ENCODE data around the gene GRIN2A. TPM values are rescaled to one million over a fixed set of nuclear protein-coding genes. Genes with fewer than 3 reads are reported as not detected.

GRIN2A gene
- total RNA-seq, 1 donor from 2014 or later, result not detected

GRCh38 chr16:10110552-10110951 is 71.7 kb downstream of the GRIN2A start:
- H3K4me1 Mint-ChIP-seq (ENCODE audit: unreplicated experiment), result no peaks in the 10 kb centered on the region
- no peak for DNase-seq (ENCODE audit: extremely low spot score, unreplicated experiment)
- H3K27me3 Mint-ChIP-seq (ENCODE audit: unreplicated experiment), result no peaks in the 10 kb centered on the region
- H3K9me3 Mint-ChIP-seq (ENCODE audit: unreplicated experiment), result peaks cover 14% of the 10 kb centered on the region
- H3K36me3 Mint-ChIP-seq (ENCODE audit: unreplicated experiment), result no peaks in the 10 kb centered on the region
- H3K27ac Mint-ChIP-seq (ENCODE audit: unreplicated experiment), result no peak overlapping the region
- H3K4me3 Mint-ChIP-seq (ENCODE audit: unreplicated experiment), result no peak overlapping the region
- no peak for TF ChIP-seq CTCF (IDR thresholded peaks at IDR 0.05)

- no peaks in the 10 kb centered on the region for H3K36me3 Mint-ChIP-seq (ENCODE audit: unreplicated experiment)
- H3K4me3 Mint-ChIP-seq (ENCODE audit: unreplicated experiment), result no peak overlapping the region
- H3K4me1 Mint-ChIP-seq (ENCODE audit: unreplicated experiment), result no peaks in the 10 kb centered on the region
- DNase-seq (ENCODE audit: extremely low spot score, unreplicated experiment), result no peak
- no peak overlapping the region for H3K27ac Mint-ChIP-seq (ENCODE audit: unreplicated experiment)
- no peaks in the 10 kb centered on the region for H3K27me3 Mint-ChIP-seq (ENCODE audit: unreplicated experiment)
- peaks cover 35% of the 10 kb centered on the region for H3K9me3 Mint-ChIP-seq (ENCODE audit: unreplicated experiment)
- no peak for TF ChIP-seq CTCF (IDR thresholded peaks at IDR 0.05)
Measured at GRCh38 chr16:10107081-10107480, 75.1 kb downstream of the GRIN2A start.

- H3K4me3 Mint-ChIP-seq (ENCODE audit: unreplicated experiment), result no peak overlapping the region
- no peak for TF ChIP-seq CTCF (IDR thresholded peaks at IDR 0.05)
- no peaks in the 10 kb centered on the region for H3K4me1 Mint-ChIP-seq (ENCODE audit: unreplicated experiment)
- no peak for DNase-seq (ENCODE audit: extremely low spot score, unreplicated experiment)
- no peak overlapping the region for H3K27ac Mint-ChIP-seq (ENCODE audit: unreplicated experiment)
- no peaks in the 10 kb centered on the region for H3K36me3 Mint-ChIP-seq (ENCODE audit: unreplicated experiment)
- H3K27me3 Mint-ChIP-seq (ENCODE audit: unreplicated experiment), result no peaks in the 10 kb centered on the region
- H3K9me3 Mint-ChIP-seq (ENCODE audit: unreplicated experiment), result peaks cover 44% of the 10 kb centered on the region
Measured at GRCh38 chr16:10103700-10104099, 78.5 kb downstream of the GRIN2A start.

- peaks cover 44% of the 10 kb centered on the region for H3K9me3 Mint-ChIP-seq (ENCODE audit: unreplicated experiment)
- no peak overlapping the region for H3K27ac Mint-ChIP-seq (ENCODE audit: unreplicated experiment)
- no peaks in the 10 kb centered on the region for H3K36me3 Mint-ChIP-seq (ENCODE audit: unreplicated experiment)
- no peaks in the 10 kb centered on the region for H3K4me1 Mint-ChIP-seq (ENCODE audit: unreplicated experiment)
- no peaks in the 10 kb centered on the region for H3K27me3 Mint-ChIP-seq (ENCODE audit: unreplicated experiment)
- DNase-seq (ENCODE audit: extremely low spot score, unreplicated experiment), result no peak
- no peak for TF ChIP-seq CTCF (IDR thresholded peaks at IDR 0.05)
- H3K4me3 Mint-ChIP-seq (ENCODE audit: unreplicated experiment), result no peak overlapping the region
Measured at GRCh38 chr16:10103118-10103517, 79.1 kb downstream of the GRIN2A start.

GRCh38 chr16:10100829-10101228 is 81.4 kb downstream of the GRIN2A start:
- no peak for TF ChIP-seq CTCF (IDR thresholded peaks at IDR 0.05)
- Mint-ChIP-seq H3K9me3 (ENCODE audit: unreplicated experiment) (peaks cover 57% of the 10 kb centered on the region), H3K27ac (ENCODE audit: unreplicated experiment) (no peak overlapping the region), H3K4me1 (ENCODE audit: unreplicated experiment) (no peaks in the 10 kb centered on the region), H3K4me3 (ENCODE audit: unreplicated experiment) (no peak overlapping the region), H3K27me3 (ENCODE audit: unreplicated experiment) (no peaks in the 10 kb centered on the region), H3K36me3 (ENCODE audit: unreplicated experiment) (no peaks in the 10 kb centered on the region)
- no peak for DNase-seq (ENCODE audit: extremely low spot score, unreplicated experiment)
